ENCODE measurements around the gene SMIM7.

DNA sequence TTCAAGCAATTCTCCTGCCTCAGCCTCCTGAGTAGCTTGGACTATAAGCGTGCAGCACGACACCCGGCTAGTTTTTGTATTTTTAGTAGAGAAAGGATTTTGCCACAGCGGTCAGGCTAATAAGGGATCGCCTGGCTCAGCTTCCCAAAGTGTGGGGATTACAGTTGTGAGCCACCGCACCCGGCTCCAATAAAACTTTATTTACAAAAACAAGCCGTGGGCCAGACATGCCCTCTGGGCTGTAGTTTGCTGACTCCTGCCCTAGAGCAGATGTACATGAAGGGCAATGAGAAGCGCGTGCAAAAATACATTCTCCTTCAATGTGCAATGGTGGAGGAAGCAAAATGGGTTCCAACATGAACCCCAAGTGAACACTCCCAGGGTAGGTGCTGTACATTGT lies 18.2 kb downstream of the SMIM7 start:
- TF ChIP-seq, protein P1, sequence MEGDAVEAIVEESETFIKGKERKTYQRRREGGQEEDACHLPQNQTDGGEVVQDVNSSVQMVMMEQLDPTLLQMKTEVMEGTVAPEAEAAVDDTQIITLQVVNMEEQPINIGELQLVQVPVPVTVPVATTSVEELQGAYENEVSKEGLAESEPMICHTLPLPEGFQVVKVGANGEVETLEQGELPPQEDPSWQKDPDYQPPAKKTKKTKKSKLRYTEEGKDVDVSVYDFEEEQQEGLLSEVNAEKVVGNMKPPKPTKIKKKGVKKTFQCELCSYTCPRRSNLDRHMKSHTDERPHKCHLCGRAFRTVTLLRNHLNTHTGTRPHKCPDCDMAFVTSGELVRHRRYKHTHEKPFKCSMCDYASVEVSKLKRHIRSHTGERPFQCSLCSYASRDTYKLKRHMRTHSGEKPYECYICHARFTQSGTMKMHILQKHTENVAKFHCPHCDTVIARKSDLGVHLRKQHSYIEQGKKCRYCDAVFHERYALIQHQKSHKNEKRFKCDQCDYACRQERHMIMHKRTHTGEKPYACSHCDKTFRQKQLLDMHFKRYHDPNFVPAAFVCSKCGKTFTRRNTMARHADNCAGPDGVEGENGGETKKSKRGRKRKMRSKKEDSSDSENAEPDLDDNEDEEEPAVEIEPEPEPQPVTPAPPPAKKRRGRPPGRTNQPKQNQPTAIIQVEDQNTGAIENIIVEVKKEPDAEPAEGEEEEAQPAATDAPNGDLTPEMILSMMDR (IDR thresholded peaks at IDR 0.05; ENCODE audit: borderline replicate concordance, extremely low read depth, low read length, poor library complexity, severe bottlenecking): no peak
- TF ChIP-seq EZH2 (IDR thresholded peaks at IDR 0.05; ENCODE audit: borderline replicate concordance, low read depth, low read length, severe bottlenecking): no peak

Measured in DND-41 (cell line).